ENCODE data around the gene LHCGR.
"Not testable (repeated sequence)": the region's sequence is repeated elsewhere in the genome, so short reads cannot be mapped to it uniquely, and the experiment has no call there.

Gene LHCGR

GRCh38 chr2:48760826-48761225 lies 5.3 kb upstream of the LHCGR start:
- peaks cover 3 to 8% of the 10 kb centered on the region in 2 donors for H3K9me3 Mint-ChIP-seq
- no peak overlapping the region for H3K4me3 Mint-ChIP-seq
- H3K36me3 Mint-ChIP-seq: no peaks in the 10 kb centered on the region
- ATAC-seq (replicated peaks) (no peak), DNase-seq (no peak)
- peaks cover 15 to 21% of the 10 kb centered on the region in 2 donors for H3K27me3 Mint-ChIP-seq
- no peak overlapping the region for H3K27ac Mint-ChIP-seq
- H3K4me1 Mint-ChIP-seq: peaks cover 2 to 5% of the 10 kb centered on the region in 2 donors

- ATAC-seq (replicated peaks) (no peak), DNase-seq (no peak)
- Mint-ChIP-seq H3K27ac (no peak overlapping the region), H3K9me3 (peaks cover 3 to 8% of the 10 kb centered on the region in 2 donors), H3K27me3 (peaks cover 24 to 32% of the 10 kb centered on the region in 2 donors), H3K4me1 (peaks cover 7% of the 10 kb centered on the region in 2 donors), H3K36me3 (no peaks in the 10 kb centered on the region), H3K4me3 (no peak overlapping the region)
These were observed 4.2 kb upstream of the LHCGR start for GRCh38 chr2:48759682-48760081.

DNA sequence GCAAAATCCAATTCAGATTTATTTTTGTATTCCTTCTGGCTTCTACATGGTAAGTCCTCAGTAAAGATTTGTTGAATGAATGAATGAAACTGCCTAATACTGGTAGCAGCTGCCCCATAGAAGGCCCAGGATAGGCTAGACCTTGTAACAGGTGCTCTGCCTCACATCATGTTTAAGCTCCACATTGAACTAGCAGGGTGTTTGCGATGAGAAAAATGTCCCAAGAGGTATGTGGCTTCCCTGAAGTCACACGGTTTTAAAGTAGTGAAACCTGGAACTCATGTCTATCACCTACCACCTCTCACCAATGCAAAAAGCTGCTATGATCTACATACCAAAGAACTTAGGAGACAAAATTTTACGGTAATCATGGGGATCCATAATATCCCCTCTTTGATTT lies 765 bp upstream of the LHCGR start:
- H3K27me3 Mint-ChIP-seq: peaks cover 30 to 39% of the 10 kb centered on the region in 2 donors
- no peak overlapping the region for H3K27ac Mint-ChIP-seq
- no peak for ATAC-seq (replicated peaks)
- peaks cover 7 to 16% of the 10 kb centered on the region in 2 donors for H3K4me1 Mint-ChIP-seq
- no peak for DNase-seq
- H3K36me3 Mint-ChIP-seq: no peaks in the 10 kb centered on the region
- H3K4me3 Mint-ChIP-seq: no peak overlapping the region
- no peaks in the 10 kb centered on the region for H3K9me3 Mint-ChIP-seq

- H3K36me3 Mint-ChIP-seq: no peaks in the 10 kb centered on the region
- H3K27ac Mint-ChIP-seq: no peak overlapping the region
- peaks cover 16 to 30% of the 10 kb centered on the region in 2 donors for H3K4me1 Mint-ChIP-seq
- peaks cover 30 to 39% of the 10 kb centered on the region in 2 donors for H3K27me3 Mint-ChIP-seq
- no peak for ATAC-seq (replicated peaks)
- no peaks in the 10 kb centered on the region for H3K9me3 Mint-ChIP-seq
- no peak overlapping the region for H3K4me3 Mint-ChIP-seq
- DNase-seq: no peak
These were observed 650 bp downstream of the LHCGR start for GRCh38 chr2:48754874-48755273.

DNA sequence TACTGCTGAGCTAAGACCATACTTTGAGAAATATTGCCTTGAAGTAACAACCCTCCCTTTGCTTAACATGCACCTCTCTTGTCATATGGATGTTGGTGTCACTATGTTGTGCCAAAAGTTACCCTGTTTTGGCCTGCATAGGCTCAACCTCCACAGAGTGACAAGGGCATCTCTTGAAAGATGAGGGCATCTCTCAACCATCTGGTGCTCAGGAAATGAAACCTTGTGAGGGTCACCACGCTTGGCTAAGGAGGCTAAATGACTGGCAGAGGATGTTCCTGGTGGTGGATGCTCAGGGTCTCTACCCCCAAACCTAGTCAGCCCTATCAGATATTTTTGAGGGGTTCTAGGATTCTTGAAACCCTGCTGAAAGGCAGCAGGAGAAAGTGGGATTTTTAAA lies 2.3 kb downstream of the LHCGR start:
- no peaks in the 10 kb centered on the region for H3K9me3 Mint-ChIP-seq
- H3K27me3 Mint-ChIP-seq: peaks cover 30 to 34% of the 10 kb centered on the region in 2 donors
- no peak overlapping the region for H3K27ac Mint-ChIP-seq
- no peak for DNase-seq
- ATAC-seq (replicated peaks): peak; percentile 41 to 53
- no peaks in the 10 kb centered on the region for H3K36me3 Mint-ChIP-seq
- H3K4me3 Mint-ChIP-seq: no peak overlapping the region
- H3K4me1 Mint-ChIP-seq: peaks cover 16 to 32% of the 10 kb centered on the region in 2 donors

DNA sequence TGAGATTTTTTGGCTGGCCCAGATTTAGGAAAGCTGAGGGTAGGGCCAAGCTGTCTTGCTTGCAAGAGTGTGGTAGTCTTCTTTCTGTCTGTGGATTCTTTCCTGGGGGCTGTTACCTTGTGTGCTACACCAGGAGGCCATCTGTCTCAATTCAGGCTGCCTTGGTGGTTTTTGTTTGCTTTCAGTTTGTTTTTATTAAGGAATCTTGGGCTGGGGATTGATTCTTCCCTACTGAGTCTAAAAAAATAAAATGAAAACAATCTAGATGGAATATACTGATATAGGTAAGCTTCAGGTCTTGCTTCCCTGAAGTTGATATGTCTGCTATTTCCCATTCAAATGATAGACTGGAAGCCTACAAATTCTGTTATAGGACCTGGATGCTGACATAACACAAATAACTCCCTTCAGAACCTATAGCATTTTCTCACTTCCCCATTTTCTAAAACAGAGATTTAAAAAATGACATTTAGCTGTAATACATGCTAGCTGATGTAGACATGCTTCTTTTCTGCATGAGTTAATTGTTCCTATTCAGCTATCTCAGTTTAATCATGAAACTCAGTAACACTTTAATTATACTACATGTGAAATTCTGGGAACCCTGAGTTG lies 5.3 kb downstream of the LHCGR start:
- peak overlapping the region; percentile 44 for H3K27ac Mint-ChIP-seq
- no peaks in the 10 kb centered on the region for H3K9me3 Mint-ChIP-seq
- H3K36me3 Mint-ChIP-seq: no peaks in the 10 kb centered on the region
- DNase-seq: no peak
- H3K4me1 Mint-ChIP-seq: peaks cover 12 to 25% of the 10 kb centered on the region in 2 donors
- H3K27me3 Mint-ChIP-seq: peaks cover 11 to 13% of the 10 kb centered on the region in 2 donors
- no peak overlapping the region for H3K4me3 Mint-ChIP-seq
- ATAC-seq (replicated peaks): peak; percentile 76 to 83

- H3K4me1 Mint-ChIP-seq: peaks cover 9 to 25% of the 10 kb centered on the region in 2 donors
- peaks cover 4 to 6% of the 10 kb centered on the region in 2 donors for H3K27me3 Mint-ChIP-seq
- H3K27ac Mint-ChIP-seq: no peak overlapping the region
- no peaks in the 10 kb centered on the region for H3K36me3 Mint-ChIP-seq
- H3K4me3 Mint-ChIP-seq: no peak overlapping the region
- no peaks in the 10 kb centered on the region for H3K9me3 Mint-ChIP-seq
- DNase-seq (no peak), ATAC-seq (replicated peaks) (peak; percentile 36 to 55)
These were observed 6.0 kb downstream of the LHCGR start for GRCh38 chr2:48749291-48750127.

DNA sequence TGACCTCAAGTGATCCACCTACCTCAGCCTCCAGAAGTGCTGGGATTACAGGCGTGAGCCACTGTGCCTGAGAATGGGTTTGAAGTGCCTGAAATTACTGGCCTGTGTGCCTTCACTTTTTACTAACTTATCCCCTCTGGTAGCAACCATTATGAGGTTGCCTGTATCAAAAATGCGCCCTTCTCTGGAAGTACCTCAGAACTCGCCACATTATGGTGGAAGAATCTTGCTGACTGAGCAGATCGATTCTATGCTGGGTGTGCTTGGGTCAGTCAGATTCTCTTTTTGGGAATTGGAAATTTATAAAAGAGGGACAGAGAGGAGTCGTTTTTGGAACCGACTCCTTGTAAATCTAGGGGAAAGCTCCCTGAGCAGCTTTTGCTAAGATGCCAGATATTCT lies 8.2 kb downstream of the LHCGR start:
- ATAC-seq (replicated peaks) (no peak), DNase-seq (no peak)
- H3K9me3 Mint-ChIP-seq: no peaks in the 10 kb centered on the region
- no peak overlapping the region for H3K4me3 Mint-ChIP-seq
- no peak overlapping the region for H3K27ac Mint-ChIP-seq
- H3K36me3 Mint-ChIP-seq: no peaks in the 10 kb centered on the region
- H3K27me3 Mint-ChIP-seq: no peaks in the 10 kb centered on the region
- H3K4me1 Mint-ChIP-seq: peaks cover 9 to 20% of the 10 kb centered on the region in 2 donors

GRCh38 chr2:48739236-48739635 lies 16.3 kb downstream of the LHCGR start:
- H3K4me1 Mint-ChIP-seq; ATAC-seq (replicated peaks); H3K36me3 Mint-ChIP-seq; H3K9me3 Mint-ChIP-seq; H3K4me3 Mint-ChIP-seq; H3K27ac Mint-ChIP-seq; DNase-seq: not testable (repeated sequence)
- peaks cover 11 to 17% of the 10 kb centered on the region in 2 donors for H3K27me3 Mint-ChIP-seq

GRCh38 chr2:48738806-48739205 lies 16.7 kb downstream of the LHCGR start:
- Mint-ChIP-seq H3K4me3 (no peak overlapping the region), H3K27me3 (peaks cover 11 to 21% of the 10 kb centered on the region in 2 donors), H3K9me3 (peaks cover 0 to 3% of the 10 kb centered on the region in 2 donors), H3K27ac (no peak overlapping the region), H3K36me3 (no peaks in the 10 kb centered on the region), H3K4me1 (no peaks in the 10 kb centered on the region)
- ATAC-seq (replicated peaks) (no peak), DNase-seq (no peak)

- no peaks in the 10 kb centered on the region for H3K4me1 Mint-ChIP-seq
- no peaks in the 10 kb centered on the region for H3K36me3 Mint-ChIP-seq
- no peak overlapping the region for H3K4me3 Mint-ChIP-seq
- H3K9me3 Mint-ChIP-seq: peaks cover 0 to 3% of the 10 kb centered on the region in 2 donors
- DNase-seq (no peak), ATAC-seq (replicated peaks) (no peak)
- no peak overlapping the region for H3K27ac Mint-ChIP-seq
- peaks cover 19 to 22% of the 10 kb centered on the region in 2 donors for H3K27me3 Mint-ChIP-seq
These were observed 19.3 kb downstream of the LHCGR start for GRCh38 chr2:48736251-48736650.

GRCh38 chr2:48734576-48735303 lies 20.8 kb downstream of the LHCGR start:
- Mint-ChIP-seq H3K4me3 (no peak overlapping the region), H3K27ac (no peak overlapping the region), H3K36me3 (no peaks in the 10 kb centered on the region), H3K4me1 (no peaks in the 10 kb centered on the region), H3K27me3 (peaks cover 19 to 22% of the 10 kb centered on the region in 2 donors), H3K9me3 (peaks cover 0 to 3% of the 10 kb centered on the region in 2 donors)
- ATAC-seq (replicated peaks) (no peak), DNase-seq (no peak)

GRCh38 chr2:48733067-48733503 lies 22.4 kb downstream of the LHCGR start:
- Mint-ChIP-seq H3K4me1 (no peaks in the 10 kb centered on the region), H3K4me3 (no peak overlapping the region), H3K27me3 (peaks cover 15 to 27% of the 10 kb centered on the region in 2 donors)

GRCh38 chr2:48728840-48729239 lies 26.7 kb downstream of the LHCGR start:
- Mint-ChIP-seq H3K4me3 (no peak overlapping the region), H3K4me1 (no peaks in the 10 kb centered on the region), H3K36me3 (no peaks in the 10 kb centered on the region), H3K9me3 (no peaks in the 10 kb centered on the region), H3K27me3 (peaks cover 7 to 15% of the 10 kb centered on the region in 2 donors), H3K27ac (no peak overlapping the region)
- ATAC-seq (replicated peaks) (no peak), DNase-seq (no peak)

More at GRCh38 chr2:48733067-48733503, 22.4 kb downstream of the LHCGR start:
- peaks cover 0 to 1% of the 10 kb centered on the region in 2 donors for H3K9me3 Mint-ChIP-seq
- no peak for ATAC-seq (replicated peaks)
- no peaks in the 10 kb centered on the region for H3K36me3 Mint-ChIP-seq
- DNase-seq: no peak
- H3K27ac Mint-ChIP-seq: no peak overlapping the region
